Stimulated activated CD4-positive, alpha-beta T cell treated with anti-CD3 and anti-CD28 coated beads, Interleukin-4, amount 100 ng/mL, for 24 hours (primary cell): ENCODE data around the gene ACIN1.

Source experiments
- DNase-seq: peaks from one replicate; pipeline ENCODE4 v3.0.0-alpha.2; 2020

ACIN1 gene

GRCh38 chr14:23094666-23095195, at the start of gene ACIN1:
Gene ACIN1 (minus strand): TSS chr14:23095136. CDS start chr14:23095112, 24 bp downstream.
- DNase-seq, result peak; percentile 78

GRCh38 chr14:23143911-23144310, 49.0 kb upstream of the ACIN1 start:
- no peak for DNase-seq

- no peak for DNase-seq
Observed at GRCh38 chr14:23142826-23143225, 47.9 kb upstream of the ACIN1 start.

GRCh38 chr14:23141706-23142444, 46.9 kb upstream of the ACIN1 start:
- DNase-seq, result no peak

- no peak for DNase-seq
Observed at GRCh38 chr14:23140371-23140770, 45.4 kb upstream of the ACIN1 start.

GRCh38 chr14:23139874-23140273, 44.9 kb upstream of the ACIN1 start:
- no peak for DNase-seq

GRCh38 chr14:23137813-23138535, 43.0 kb upstream of the ACIN1 start:
- DNase-seq, result no peak

GRCh38 chr14:23137192-23137812, 42.4 kb upstream of the ACIN1 start:
- no peak for DNase-seq

GRCh38 chr14:23136566-23137133, 41.7 kb upstream of the ACIN1 start:
- DNase-seq, result no peak

GRCh38 chr14:23132970-23133369, 38.0 kb upstream of the ACIN1 start:
- no peak for DNase-seq

GRCh38 chr14:23131482-23131881, 36.5 kb upstream of the ACIN1 start:
- no peak for DNase-seq

- no peak for DNase-seq
Observed at GRCh38 chr14:23130871-23131270, 35.9 kb upstream of the ACIN1 start.

GRCh38 chr14:23129759-23130316, 34.9 kb upstream of the ACIN1 start:
- DNase-seq, result no peak

GRCh38 chr14:23128969-23129758, 34.2 kb upstream of the ACIN1 start:
- no peak for DNase-seq

GRCh38 chr14:23127861-23128260, 32.9 kb upstream of the ACIN1 start:
- DNase-seq, result no peak

- DNase-seq, result no peak
Observed at GRCh38 chr14:23126548-23127278, 31.8 kb upstream of the ACIN1 start.

- DNase-seq, result no peak
Observed at GRCh38 chr14:23125933-23126524, 31.1 kb upstream of the ACIN1 start.

GRCh38 chr14:23125011-23125410, 30.1 kb upstream of the ACIN1 start:
- no peak for DNase-seq

GRCh38 chr14:23124337-23124954, 29.5 kb upstream of the ACIN1 start:
- DNase-seq, result no peak

- no peak for DNase-seq
Observed at GRCh38 chr14:23123419-23123818, 28.5 kb upstream of the ACIN1 start.

- no peak for DNase-seq
Observed at GRCh38 chr14:23122086-23122485, 27.1 kb upstream of the ACIN1 start.
